K562 (cell line): ENCODE data around the gene ATOH8. TPM values are rescaled to one million over a fixed set of nuclear protein-coding genes. Genes with fewer than 3 reads are reported as not detected.

Experiments used
- ADNP ChIP-seq: fragments of 200-800 bp; sonication (Bioruptor generic); IDR thresholded peaks from 2 replicates; pipeline ENCODE4 v1.6.1; 2016; ENCODE audit warnings: missing genetic modification characterization, missing compliant biosample characterization
- BHLHE40 ChIP-seq: IDR thresholded peaks from 2 replicates; pipeline ENCODE4 v1.6.1; 2011; ENCODE audit warnings: low read length, improper control_type of control experiment
- CREM ChIP-seq: IDR thresholded peaks from 2 replicates; pipeline ENCODE4 v1.6.1; 2014; ENCODE audit warnings: antibody characterized with exemption, low read depth
- HDAC6 ChIP-seq: IDR thresholded peaks from 2 replicates; pipeline ENCODE4 v1.6.1; 2012; ENCODE audit warnings: low read depth, mild to moderate bottlenecking, control low read depth, inconsistent platforms, low read length, moderate library complexity
- MCM7 ChIP-seq, 2 experiments: fragments of 450-650 bp; IDR thresholded peaks; 2 replicates each; pipeline ENCODE4 v1.6.1; 2016 to 2018
- NELFE ChIP-seq: IDR thresholded peaks from 2 replicates; pipeline ENCODE4 v1.6.1; 2011; ENCODE audit warnings: mild to moderate bottlenecking; ENCODE audit not compliant: insufficient read depth, insufficient read length
- NFE2 ChIP-seq: IDR thresholded peaks from 2 replicates; pipeline ENCODE4 v1.6.1; 2014; ENCODE audit warnings: antibody characterized with exemption, low read depth
- PHB ChIP-seq: fragments of 250-450 bp; sonication (Bioruptor Pico); IDR thresholded peaks from 2 replicates; pipeline ENCODE4 v1.5.0; 2021
- RHOXF2B ChIP-seq: fragments of 250-450 bp; sonication (Bioruptor Pico); conservative IDR thresholded peaks from 2 replicates; pipeline ENCODE4 v1.5.1; 2021
- SMC3 ChIP-seq: conservative IDR thresholded peaks from 2 replicates; pipeline ENCODE4 v1.6.1; 2011; ENCODE audit warnings: low read depth, low read length, improper control_type of control experiment; ENCODE audit not compliant: insufficient read depth
- STAG1 ChIP-seq: sonication (generic); formaldehyde crosslinking; IDR thresholded peaks from 2 replicates; pipeline ENCODE4 v1.5.0; 2020; ENCODE audit warnings: missing genetic modification reagents, borderline replicate concordance
- TEAD2 ChIP-seq: fragments of 450-650 bp; IDR thresholded peaks from 2 replicates; pipeline ENCODE4 v1.6.1; 2016; ENCODE audit warnings: missing genetic modification characterization, control low read depth, missing compliant biosample characterization
- ZNF124 ChIP-seq: sonication (generic); formaldehyde crosslinking; IDR thresholded peaks from 2 replicates; pipeline ENCODE4 v1.8.1; 2022; ENCODE audit warnings: missing genetic modification reagents
- ZNF165 ChIP-seq: fragments of 250-450 bp; sonication (Bioruptor Pico); IDR thresholded peaks from 2 replicates; pipeline ENCODE4 v1.4.0; 2020; ENCODE audit warnings: borderline replicate concordance
- ZNF24 ChIP-seq: fragments of 450-650 bp; IDR thresholded peaks from 2 replicates; pipeline ENCODE4 v1.6.1; 2016
- ZNF830 ChIP-seq: fragments of 250-450 bp; sonication (Bioruptor Pico); IDR thresholded peaks from 2 replicates; pipeline ENCODE4 v1.5.0; 2021; ENCODE audit warnings: mild to moderate bottlenecking
- polyA plus RNA-seq, 8 experiments: library from polyadenylated mRNA; depleted of rRNA in 4 of 8; stranded (reverse) in 5 of 8; unstranded in 3 of 8; fragments of >200 nt; fragmentation: Nextera tagmentation in 2 of 8; fragmentation: Illumina TruSeq in 1 of 8; extraction: Ambion mirVana in 2 of 8; extraction: Trizol in 1 of 8; gene quantifications; 2 replicates each; pipeline versions ENCODE4 v1.2.1 to v1.2.3, GENCODE V29; 2011 to 2014; ENCODE audit warnings: inconsistent platforms in 1 of 8, missing spikeins in 1 of 8
- total RNA-seq, 7 experiments: library from RNA; depleted of rRNA in 6 of 7; stranded (reverse); fragments of >200 nt in 6 of 7; fragmentation: Illumina TruSeq in 2 of 7; extraction: Trizol in 2 of 7; gene quantifications; 2 replicates each; pipeline versions ENCODE4 v1.2.1 to v1.2.3, GENCODE V29; 2011 to 2021; ENCODE audit warnings: low replicate concordance in 1 of 7
- TF ChIP-seq, protein P1 (sequence below), 2 experiments: IDR thresholded peaks in 1 of 2; conservative IDR thresholded peaks in 1 of 2; 2 replicates each; pipeline ENCODE4 v1.6.1; 2016; ENCODE audit warnings: low read depth in 2 of 2, mild to moderate bottlenecking in 1 of 2, missing compliant biosample characterization in 1 of 2, missing genetic modification characterization in 1 of 2, moderate library complexity in 1 of 2
- TF ChIP-seq, protein P2 (sequence below): fragments of 450-650 bp; formaldehyde crosslinking; IDR thresholded peaks from 2 replicates; pipeline ENCODE4 v1.4.0; 2020; ENCODE audit warnings: mild to moderate bottlenecking, moderate library complexity
- TF ChIP-seq, protein P3 (sequence below): sonication (generic); formaldehyde crosslinking; IDR thresholded peaks from 2 replicates; pipeline ENCODE4 v1.8.0; 2022; ENCODE audit warnings: mild to moderate bottlenecking, low read depth, missing genetic modification reagents
- TF ChIP-seq, protein P4 (sequence below): fragments of 450-650 bp; formaldehyde crosslinking; IDR thresholded peaks from 2 replicates; pipeline ENCODE4 v1.4.0; 2020; ENCODE audit warnings: mild to moderate bottlenecking, moderate library complexity

The ATOH8 gene
- total and polyA plus RNA-seq, 9 of the 15 experiments (the other 6 are each of a cell fraction or from before 2014, with no cell fraction given), result not detected

DNA sequence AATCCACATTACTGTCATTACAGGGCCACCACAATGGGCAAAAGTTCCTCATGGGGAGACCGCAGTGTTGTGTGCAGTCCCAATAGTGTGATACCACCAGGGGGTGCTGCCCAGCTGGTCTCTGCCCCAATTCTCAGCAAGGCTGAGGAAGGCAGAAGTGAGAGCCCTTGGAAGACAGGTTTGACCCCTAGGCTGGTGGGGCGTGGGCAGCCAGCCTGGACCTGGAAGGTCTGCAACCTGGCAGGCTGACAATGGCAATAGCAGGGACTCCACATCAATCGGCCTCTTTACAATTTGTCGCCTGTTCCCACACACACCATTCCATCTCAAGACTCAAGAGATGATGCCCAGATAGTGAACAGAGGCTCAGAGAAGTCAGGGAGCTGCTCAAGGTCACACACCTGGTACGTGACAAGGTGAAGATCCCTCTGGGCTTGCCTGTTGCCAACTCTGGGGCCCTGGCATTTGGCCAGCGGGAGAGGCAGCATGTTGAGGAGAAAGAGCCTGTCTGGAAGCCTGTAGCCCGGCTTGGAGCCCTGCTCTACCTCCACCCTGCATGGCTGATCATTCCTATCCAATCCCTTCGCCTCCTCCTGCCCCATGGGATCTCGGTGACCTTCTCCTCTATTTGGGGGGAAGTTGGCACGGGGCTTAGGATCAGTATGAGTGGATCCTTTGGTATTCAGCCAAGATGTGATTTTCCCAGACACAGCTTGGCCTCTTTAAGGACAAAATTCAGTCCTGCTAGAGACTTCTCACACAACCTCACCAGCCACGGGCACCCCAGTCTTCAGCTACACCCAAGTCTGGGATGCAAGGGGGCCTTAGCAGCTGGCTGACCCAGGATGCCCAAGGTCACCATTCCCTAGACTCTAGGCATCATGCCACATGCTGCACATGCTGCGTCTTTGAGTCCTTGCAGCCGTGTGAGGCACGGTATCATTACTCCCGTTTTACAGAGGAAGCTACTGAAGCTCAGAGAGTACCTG, 2.9 kb upstream of the ATOH8 start (continued):
- TF ChIP-seq SMC3, result peak; percentile 79
- TF ChIP-seq, protein P1, sequence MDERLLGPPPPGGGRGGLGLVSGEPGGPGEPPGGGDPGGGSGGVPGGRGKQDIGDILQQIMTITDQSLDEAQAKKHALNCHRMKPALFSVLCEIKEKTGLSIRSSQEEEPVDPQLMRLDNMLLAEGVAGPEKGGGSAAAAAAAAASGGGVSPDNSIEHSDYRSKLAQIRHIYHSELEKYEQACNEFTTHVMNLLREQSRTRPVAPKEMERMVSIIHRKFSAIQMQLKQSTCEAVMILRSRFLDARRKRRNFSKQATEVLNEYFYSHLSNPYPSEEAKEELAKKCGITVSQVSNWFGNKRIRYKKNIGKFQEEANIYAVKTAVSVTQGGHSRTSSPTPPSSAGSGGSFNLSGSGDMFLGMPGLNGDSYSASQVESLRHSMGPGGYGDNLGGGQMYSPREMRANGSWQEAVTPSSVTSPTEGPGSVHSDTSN (CRISPR knock-in tag; IDR thresholded peaks at IDR 0.05; ENCODE audit: low read depth), result no peak
- TF ChIP-seq, protein P1 (tag; conservative IDR thresholded peaks at IDR 0.05; ENCODE audit: low read depth), result no peak
- no peak for TF ChIP-seq MCM7 (IDR thresholded peaks at IDR 0.05)
- TF ChIP-seq ZNF24, result 0 out of 2 replicates have a peak, but pooled peaks have one; percentile 19
- no peak for TF ChIP-seq ADNP
- no peak for TF ChIP-seq NELFE
- TF ChIP-seq, protein P2, sequence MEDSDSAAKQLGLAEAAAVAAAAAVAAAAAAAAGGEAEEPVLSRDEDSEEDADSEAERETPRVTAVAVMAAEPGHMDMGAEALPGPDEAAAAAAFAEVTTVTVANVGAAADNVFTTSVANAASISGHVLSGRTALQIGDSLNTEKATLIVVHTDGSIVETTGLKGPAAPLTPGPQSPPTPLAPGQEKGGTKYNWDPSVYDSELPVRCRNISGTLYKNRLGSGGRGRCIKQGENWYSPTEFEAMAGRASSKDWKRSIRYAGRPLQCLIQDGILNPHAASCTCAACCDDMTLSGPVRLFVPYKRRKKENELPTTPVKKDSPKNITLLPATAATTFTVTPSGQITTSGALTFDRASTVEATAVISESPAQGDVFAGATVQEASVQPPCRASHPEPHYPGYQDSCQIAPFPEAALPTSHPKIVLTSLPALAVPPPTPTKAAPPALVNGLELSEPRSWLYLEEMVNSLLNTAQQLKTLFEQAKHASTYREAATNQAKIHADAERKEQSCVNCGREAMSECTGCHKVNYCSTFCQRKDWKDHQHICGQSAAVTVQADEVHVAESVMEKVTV, result peak; percentile 46; the same call in 1 of the 2 replicates
- no peak for TF ChIP-seq ZNF830 (CRISPR knock-in tag)
- no peak for TF ChIP-seq TEAD2 (tag)
- TF ChIP-seq PHB (CRISPR knock-in tag), result no peak
- no peak for TF ChIP-seq ZNF165 (CRISPR knock-in tag)
- TF ChIP-seq ZNF124 (CRISPR knock-in tag), result no peak
- TF ChIP-seq NFE2, result 0 out of 2 replicates have a peak, but pooled peaks have one; percentile 4
- TF ChIP-seq, protein P3, sequence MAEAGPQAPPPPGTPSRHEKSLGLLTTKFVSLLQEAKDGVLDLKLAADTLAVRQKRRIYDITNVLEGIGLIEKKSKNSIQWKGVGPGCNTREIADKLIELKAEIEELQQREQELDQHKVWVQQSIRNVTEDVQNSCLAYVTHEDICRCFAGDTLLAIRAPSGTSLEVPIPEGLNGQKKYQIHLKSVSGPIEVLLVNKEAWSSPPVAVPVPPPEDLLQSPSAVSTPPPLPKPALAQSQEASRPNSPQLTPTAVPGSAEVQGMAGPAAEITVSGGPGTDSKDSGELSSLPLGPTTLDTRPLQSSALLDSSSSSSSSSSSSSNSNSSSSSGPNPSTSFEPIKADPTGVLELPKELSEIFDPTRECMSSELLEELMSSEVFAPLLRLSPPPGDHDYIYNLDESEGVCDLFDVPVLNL, result no peak
- peak; percentile 22; the same call in 1 of the 2 replicates for TF ChIP-seq CREM
- no peak for TF ChIP-seq RHOXF2B (CRISPR knock-in tag)
- peak; percentile 51; the same call in 1 of the 2 replicates for TF ChIP-seq STAG1 (CRISPR knock-in tag)
- TF ChIP-seq, protein P4, sequence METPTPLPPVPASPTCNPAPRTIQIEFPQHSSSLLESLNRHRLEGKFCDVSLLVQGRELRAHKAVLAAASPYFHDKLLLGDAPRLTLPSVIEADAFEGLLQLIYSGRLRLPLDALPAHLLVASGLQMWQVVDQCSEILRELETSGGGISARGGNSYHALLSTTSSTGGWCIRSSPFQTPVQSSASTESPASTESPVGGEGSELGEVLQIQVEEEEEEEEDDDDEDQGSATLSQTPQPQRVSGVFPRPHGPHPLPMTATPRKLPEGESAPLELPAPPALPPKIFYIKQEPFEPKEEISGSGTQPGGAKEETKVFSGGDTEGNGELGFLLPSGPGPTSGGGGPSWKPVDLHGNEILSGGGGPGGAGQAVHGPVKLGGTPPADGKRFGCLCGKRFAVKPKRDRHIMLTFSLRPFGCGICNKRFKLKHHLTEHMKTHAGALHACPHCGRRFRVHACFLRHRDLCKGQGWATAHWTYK (CRISPR knock-in tag), result no peak
- 0 out of 2 replicates have a peak, but pooled peaks have one; percentile 9 for TF ChIP-seq BHLHE40
- no peak for TF ChIP-seq HDAC6
